ENCODE results near the gene TNFRSF1A.

TNFRSF1A gene

DNA sequence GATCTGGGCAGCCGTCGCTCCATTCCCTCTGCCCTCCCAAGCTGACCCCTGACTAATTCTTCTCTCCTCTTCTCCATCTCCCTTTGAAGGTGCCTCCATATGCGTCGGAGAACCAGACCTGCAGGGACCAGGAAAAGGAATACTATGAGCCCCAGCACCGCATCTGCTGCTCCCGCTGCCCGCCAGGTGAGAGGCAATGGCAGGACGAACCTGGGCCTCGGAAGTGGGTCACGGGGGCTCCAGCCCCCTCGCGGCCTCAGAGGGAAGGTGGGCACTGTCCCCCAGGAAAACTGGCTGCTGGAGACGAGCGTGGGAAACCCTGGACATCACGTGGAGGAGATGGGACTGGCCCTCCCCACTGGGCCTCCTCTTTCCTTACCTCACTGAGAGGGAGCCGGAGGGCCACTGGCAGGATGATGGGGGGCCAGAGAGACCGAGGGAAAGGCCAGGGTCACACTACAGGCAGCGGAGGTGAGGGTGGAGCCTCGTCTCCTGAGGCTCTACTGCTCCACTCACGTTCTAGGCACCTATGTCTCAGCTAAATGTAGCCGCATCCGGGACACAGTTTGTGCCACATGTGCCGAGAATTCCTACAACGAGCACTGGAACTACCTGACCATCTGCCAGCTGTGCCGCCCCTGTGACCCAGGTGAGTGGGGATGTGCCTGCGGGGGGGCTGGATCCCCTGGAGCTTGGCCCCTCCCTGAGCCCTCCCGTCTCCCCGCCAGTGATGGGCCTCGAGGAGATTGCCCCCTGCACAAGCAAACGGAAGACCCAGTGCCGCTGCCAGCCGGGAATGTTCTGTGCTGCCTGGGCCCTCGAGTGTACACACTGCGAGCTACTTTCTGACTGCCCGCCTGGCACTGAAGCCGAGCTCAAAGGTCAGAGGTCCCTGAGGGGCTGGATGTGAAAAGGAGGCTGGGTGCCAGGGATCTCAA lies 42.9 kb upstream of the TNFRSF1A start:
- TF ChIP-seq, protein P1, sequence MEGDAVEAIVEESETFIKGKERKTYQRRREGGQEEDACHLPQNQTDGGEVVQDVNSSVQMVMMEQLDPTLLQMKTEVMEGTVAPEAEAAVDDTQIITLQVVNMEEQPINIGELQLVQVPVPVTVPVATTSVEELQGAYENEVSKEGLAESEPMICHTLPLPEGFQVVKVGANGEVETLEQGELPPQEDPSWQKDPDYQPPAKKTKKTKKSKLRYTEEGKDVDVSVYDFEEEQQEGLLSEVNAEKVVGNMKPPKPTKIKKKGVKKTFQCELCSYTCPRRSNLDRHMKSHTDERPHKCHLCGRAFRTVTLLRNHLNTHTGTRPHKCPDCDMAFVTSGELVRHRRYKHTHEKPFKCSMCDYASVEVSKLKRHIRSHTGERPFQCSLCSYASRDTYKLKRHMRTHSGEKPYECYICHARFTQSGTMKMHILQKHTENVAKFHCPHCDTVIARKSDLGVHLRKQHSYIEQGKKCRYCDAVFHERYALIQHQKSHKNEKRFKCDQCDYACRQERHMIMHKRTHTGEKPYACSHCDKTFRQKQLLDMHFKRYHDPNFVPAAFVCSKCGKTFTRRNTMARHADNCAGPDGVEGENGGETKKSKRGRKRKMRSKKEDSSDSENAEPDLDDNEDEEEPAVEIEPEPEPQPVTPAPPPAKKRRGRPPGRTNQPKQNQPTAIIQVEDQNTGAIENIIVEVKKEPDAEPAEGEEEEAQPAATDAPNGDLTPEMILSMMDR (IDR thresholded peaks at IDR 0.05; ENCODE audit: extremely low read depth, missing control alignments) = no peak
- peak; percentile 25 for DNase-seq (ENCODE audit: low spot score)

GRCh38 chr12:6383572-6384498 lies 42.0 kb upstream of the TNFRSF1A start, which contains the start of gene LTBR:
LTBR (plus strand) TSS chr12:6384162; CDS start chr12:6384359, 197 bp downstream.
- TF ChIP-seq, protein P1 (IDR thresholded peaks at IDR 0.05; ENCODE audit: extremely low read depth, missing control alignments) = no peak
- peak; percentile 59 for DNase-seq (ENCODE audit: low spot score)

DNA sequence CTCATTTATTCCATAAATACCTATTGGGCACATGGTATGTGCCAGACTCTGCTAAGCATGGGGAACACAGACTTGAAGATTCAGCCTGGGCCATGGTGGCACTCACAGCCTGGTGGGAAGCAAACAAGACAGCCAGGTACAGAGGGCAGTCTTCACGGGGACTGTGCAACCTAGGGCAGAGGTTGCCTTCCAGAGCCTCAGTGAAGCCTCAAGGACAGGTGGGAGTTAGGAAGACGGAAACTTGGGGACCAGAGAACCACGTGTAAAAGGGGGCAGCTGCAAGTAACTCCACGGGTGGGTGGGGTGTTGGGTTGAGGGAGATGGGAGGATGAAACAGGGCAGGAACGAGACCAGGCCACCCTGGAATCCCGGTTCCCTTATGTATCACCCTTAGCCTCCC lies 41.1 kb upstream of the TNFRSF1A start:
- TF ChIP-seq, protein P1 (IDR thresholded peaks at IDR 0.05; ENCODE audit: extremely low read depth, missing control alignments) = no peak
- DNase-seq (ENCODE audit: low spot score) = no peak

DNA sequence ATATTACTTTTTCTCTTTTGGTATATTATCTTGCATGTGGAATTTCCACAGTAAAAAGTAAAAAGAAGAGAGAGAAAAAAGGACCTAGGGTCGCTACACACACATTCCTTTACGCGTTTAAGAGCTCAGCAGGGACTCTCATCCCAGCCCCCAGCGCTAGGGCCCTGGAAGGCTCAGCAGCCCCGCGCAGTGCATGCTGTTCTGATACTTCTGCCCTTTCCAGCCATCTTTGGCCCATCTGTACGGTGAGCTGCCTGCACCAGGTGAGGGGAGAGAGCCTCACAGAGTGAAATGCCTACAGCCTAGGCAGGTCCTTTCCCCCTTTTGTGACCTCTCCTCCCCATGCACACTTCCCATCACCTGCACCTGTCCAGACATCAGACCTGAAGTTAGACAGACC lies 40.5 kb upstream of the TNFRSF1A start:
- TF ChIP-seq, protein P1 (IDR thresholded peaks at IDR 0.05; ENCODE audit: extremely low read depth, missing control alignments) = no peak

GRCh38 chr12:6380141-6381121 lies 38.6 kb upstream of the TNFRSF1A start:
- DNase-seq (ENCODE audit: low spot score) = no peak
- TF ChIP-seq, protein P1 (IDR thresholded peaks at IDR 0.05; ENCODE audit: extremely low read depth, missing control alignments) = no peak

More for the DNA sequence above, 40.5 kb upstream of the TNFRSF1A start:
- DNase-seq (ENCODE audit: low spot score) = no peak

DNA sequence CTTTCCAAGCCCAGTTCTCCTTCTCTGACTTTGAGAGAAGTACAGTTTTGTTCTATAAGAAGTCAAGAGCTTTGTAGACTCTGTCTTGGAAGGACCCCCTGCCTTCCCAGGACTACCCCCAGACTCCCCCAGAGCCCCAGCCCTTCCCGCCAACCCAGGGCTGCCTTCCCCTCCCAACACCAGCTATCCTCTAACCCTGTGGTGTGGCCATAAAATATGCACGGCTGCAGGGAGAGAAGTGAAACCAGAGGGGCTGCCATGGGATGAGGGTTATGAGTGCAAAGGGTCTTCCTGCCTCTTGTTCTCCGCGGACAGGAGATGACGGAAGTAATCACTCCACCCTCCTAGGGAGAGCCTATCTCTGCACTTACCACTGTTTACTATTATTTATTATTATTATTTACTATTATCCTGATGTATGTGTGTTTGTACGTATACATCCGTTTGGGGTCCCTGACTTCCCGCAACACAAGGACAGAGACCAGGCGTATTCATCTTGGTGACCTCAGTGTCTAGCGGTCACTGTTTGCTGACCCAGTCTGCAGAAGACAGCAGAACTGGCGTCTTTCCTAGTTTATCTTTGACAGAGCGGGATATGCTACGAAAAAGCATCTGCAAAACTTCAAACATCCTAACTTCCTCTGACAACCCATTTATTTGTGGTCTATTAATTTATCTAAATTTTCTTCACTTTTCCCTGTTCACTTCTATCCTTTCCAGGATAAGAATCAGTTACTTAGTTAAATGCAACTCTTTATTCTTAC lies 37.0 kb upstream of the TNFRSF1A start:
- no peak for DNase-seq (ENCODE audit: low spot score)
- TF ChIP-seq, protein P1 (IDR thresholded peaks at IDR 0.05; ENCODE audit: extremely low read depth, missing control alignments) = no peak

Data from GM20000 (cell line).